Nephron progenitor cell (in vitro differentiated cells): ENCODE measurements around the gene TMTC2.

Experiments used
- DNase-seq: peaks from one replicate; pipeline ENCODE4 v3.0.0; 2021
- H3K27ac Mint-ChIP-seq: 2 replicates; pipeline ENCODE4 v1.8.0; 2021; ENCODE audit warnings: mild to moderate bottlenecking, moderate library complexity, mixed read lengths
- H3K27me3 Mint-ChIP-seq: 2 replicates; pipeline ENCODE4 v1.8.0; 2021; ENCODE audit warnings: mild to moderate bottlenecking, low read depth, mixed read lengths; ENCODE audit not compliant: poor library complexity
- H3K36me3 Mint-ChIP-seq: 2 replicates; pipeline ENCODE4 v1.8.0; 2021; ENCODE audit warnings: low read depth, mixed read lengths
- H3K4me1 Mint-ChIP-seq: 2 replicates; pipeline ENCODE4 v1.8.0; 2021; ENCODE audit warnings: mixed read lengths
- H3K4me3 Mint-ChIP-seq: 2 replicates; pipeline ENCODE4 v1.8.0; 2021; ENCODE audit warnings: mild to moderate bottlenecking, moderate library complexity, mixed read lengths
- H3K9me3 Mint-ChIP-seq: 2 replicates; pipeline ENCODE4 v1.8.0; 2021; ENCODE audit warnings: mild to moderate bottlenecking, moderate library complexity, mixed read lengths
- CTCF ChIP-seq: fragments of 200-600 bp; sonication (generic); IDR thresholded peaks from 2 replicates; pipeline ENCODE4 v1.5.0; 2021; ENCODE audit warnings: antibody characterized with exemption

Gene TMTC2

GRCh38 chr12:83005534-83006197 is 319.0 kb downstream of the TMTC2 start:
- peaks cover 66% of the 10 kb centered on the region for H3K9me3 Mint-ChIP-seq
- H3K36me3 Mint-ChIP-seq = peaks cover 78% of the 10 kb centered on the region
- no peaks in the 10 kb centered on the region for H3K4me1 Mint-ChIP-seq

GRCh38 chr12:83008703-83009102 is 322.0 kb downstream of the TMTC2 start:
- peaks cover 59% of the 10 kb centered on the region for H3K9me3 Mint-ChIP-seq
- H3K4me1 Mint-ChIP-seq = no peaks in the 10 kb centered on the region
- H3K36me3 Mint-ChIP-seq = peaks cover 79% of the 10 kb centered on the region
- no peak for TF ChIP-seq CTCF
- no peak overlapping the region for H3K27ac Mint-ChIP-seq
- no peak for DNase-seq
- H3K4me3 Mint-ChIP-seq = no peak overlapping the region
- peaks cover 3% of the 10 kb centered on the region for H3K27me3 Mint-ChIP-seq

More at GRCh38 chr12:83005534-83006197, 319.0 kb downstream of the TMTC2 start:
- TF ChIP-seq CTCF = no peak
- DNase-seq = no peak
- Mint-ChIP-seq H3K4me3 (no peak overlapping the region), H3K27ac (no peak overlapping the region), H3K27me3 (peaks cover 10% of the 10 kb centered on the region)

- H3K27me3 Mint-ChIP-seq = peaks cover 3% of the 10 kb centered on the region
- H3K27ac Mint-ChIP-seq = no peak overlapping the region
- H3K4me1 Mint-ChIP-seq = no peaks in the 10 kb centered on the region
- TF ChIP-seq CTCF = no peak
- peaks cover 73% of the 10 kb centered on the region for H3K36me3 Mint-ChIP-seq
- no peak overlapping the region for H3K4me3 Mint-ChIP-seq
- H3K9me3 Mint-ChIP-seq = peaks cover 54% of the 10 kb centered on the region
- no peak for DNase-seq
Observed at GRCh38 chr12:83010169-83010804, 323.6 kb downstream of the TMTC2 start.

- Mint-ChIP-seq H3K4me3 (no peak overlapping the region), H3K27me3 (no peaks in the 10 kb centered on the region), H3K36me3 (peaks cover 31% of the 10 kb centered on the region), H3K4me1 (peaks cover 26% of the 10 kb centered on the region), H3K27ac (no peak overlapping the region), H3K9me3 (peaks cover 9% of the 10 kb centered on the region)
- DNase-seq = no peak
- TF ChIP-seq CTCF = no peak
Observed at GRCh38 chr12:83015390-83016217, 328.9 kb downstream of the TMTC2 start.

- Mint-ChIP-seq H3K9me3 (peaks cover 4% of the 10 kb centered on the region), H3K27ac (no peak overlapping the region), H3K4me1 (peaks cover 26% of the 10 kb centered on the region), H3K27me3 (no peaks in the 10 kb centered on the region), H3K4me3 (no peak overlapping the region), H3K36me3 (peaks cover 31% of the 10 kb centered on the region)
- TF ChIP-seq CTCF = no peak
- no peak for DNase-seq
Observed at GRCh38 chr12:83016218-83016835, 329.6 kb downstream of the TMTC2 start.
